SHP77 (cell line): ENCODE data around the gene CARTPT.

ENCODE experiments used
- DNase-seq, 2 experiments: peaks; one replicate each; lab custom pipeline; 2025; lab: John Stamatoyannopoulos, UW

The CARTPT gene

GRCh38 chr5:71737931-71738539 lies 19.0 kb downstream of the CARTPT start:
- no peak for DNase-seq

GRCh38 chr5:71738662-71739361 lies 19.7 kb downstream of the CARTPT start:
- DNase-seq = no peak

DNA sequence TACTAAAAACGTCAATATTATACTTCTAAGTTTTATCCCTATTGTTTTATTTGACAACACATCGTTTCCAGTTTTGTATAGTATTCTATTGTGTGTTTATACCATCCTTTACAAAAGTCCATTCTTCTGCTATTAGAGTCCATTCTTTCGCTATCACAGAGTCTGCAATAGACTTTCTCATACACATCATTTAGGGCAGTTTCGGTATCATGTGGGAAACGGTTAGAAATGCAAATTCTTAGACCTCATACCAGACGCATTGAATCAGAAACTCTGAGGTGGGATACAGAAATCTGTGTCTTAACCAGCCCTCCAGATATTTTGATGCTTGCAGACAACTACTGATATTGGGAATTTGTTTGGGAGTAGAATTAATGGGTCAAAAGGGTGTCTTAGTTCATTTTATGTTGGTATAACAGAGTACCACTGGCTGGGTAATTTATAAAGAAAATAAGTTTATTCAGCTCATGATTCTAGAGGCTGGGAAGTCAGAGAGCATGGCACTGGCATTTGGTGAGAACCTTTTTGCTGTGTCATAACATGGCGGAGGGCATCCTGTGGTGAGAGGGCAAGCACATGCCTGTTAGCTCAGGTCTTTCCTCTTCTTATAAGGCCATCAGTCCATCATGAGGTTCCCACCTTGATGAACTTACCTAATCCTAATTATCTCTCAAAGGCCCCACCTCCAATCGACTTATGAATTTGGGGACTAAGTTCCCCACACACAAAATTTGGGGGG lies 21.1 kb downstream of the CARTPT start:
- DNase-seq = no peak

DNA sequence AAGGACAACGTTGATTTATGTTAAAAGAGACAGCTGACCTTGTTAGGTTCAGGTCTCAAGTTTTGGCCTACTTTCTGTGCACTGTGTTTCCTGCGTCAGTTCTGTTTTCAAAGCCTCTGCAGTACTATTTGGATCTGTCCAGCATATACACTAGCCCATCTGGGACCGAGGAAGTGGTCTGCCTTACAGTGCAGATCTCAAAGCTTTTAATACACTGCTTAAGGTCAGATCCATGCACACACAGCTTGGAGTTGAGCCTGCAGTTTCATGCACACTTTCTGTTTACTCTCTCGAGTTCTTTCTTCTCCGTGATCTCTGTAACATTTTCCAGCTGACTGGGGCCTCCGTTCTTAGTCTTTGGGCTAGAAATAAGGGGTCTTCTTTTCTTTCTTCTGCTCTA lies 24.1 kb downstream of the CARTPT start:
- no peak for DNase-seq

- DNase-seq = no peak
Observed at GRCh38 chr5:71744009-71744790, 25.1 kb downstream of the CARTPT start.

GRCh38 chr5:71747182-71747581 lies 28.1 kb downstream of the CARTPT start:
- DNase-seq = no peak

DNA sequence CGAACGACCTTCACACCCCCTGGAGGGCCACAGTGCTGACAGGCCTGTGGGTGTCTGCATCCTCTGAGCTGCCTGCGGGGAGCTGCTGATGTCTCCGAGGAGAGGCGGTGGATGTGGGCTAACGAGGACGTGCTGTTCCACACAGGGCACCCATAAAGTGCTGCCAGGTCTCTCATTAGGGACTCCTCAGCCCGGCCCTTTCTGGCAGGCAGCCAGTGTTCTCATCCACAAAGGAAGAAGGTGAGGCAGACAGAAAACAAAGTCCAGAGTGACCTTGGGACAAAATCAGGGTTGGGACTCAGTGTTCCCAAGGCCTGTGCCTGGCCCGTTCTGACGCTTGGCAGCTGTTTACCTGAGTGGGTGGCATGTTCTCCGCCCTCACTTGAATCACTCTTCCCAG lies 29.3 kb downstream of the CARTPT start:
- peak; percentile 9 to 29 for DNase-seq

- no peak for DNase-seq
Observed at GRCh38 chr5:71751422-71751821, 32.3 kb downstream of the CARTPT start.

- no peak for DNase-seq
Observed at GRCh38 chr5:71752441-71753190, 33.5 kb downstream of the CARTPT start.

GRCh38 chr5:71757590-71758543 lies 38.8 kb downstream of the CARTPT start:
- DNase-seq = peak; percentile 75 to 78

DNA sequence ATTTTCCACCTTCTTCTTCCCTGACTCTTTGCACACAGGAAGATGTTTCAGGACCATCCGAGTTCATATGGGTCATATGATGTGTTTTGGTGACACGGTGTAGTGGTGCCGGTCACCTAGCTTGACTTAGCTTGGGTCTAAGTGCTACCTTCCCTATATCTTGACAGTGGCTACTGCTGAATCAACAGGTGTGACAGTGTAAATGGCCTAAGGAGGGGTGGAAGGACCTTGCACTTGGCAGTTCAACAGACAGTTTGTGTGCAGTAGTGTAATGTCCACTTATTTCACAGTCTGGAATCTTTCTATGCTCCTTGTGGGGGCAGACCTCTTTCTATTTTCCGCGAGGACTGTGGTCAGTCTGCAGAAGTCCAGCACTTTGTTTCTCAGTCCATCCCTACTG lies 43.8 kb downstream of the CARTPT start:
- no peak for DNase-seq

GRCh38 chr5:71767661-71768060 lies 48.6 kb downstream of the CARTPT start:
- DNase-seq = no peak

DNA sequence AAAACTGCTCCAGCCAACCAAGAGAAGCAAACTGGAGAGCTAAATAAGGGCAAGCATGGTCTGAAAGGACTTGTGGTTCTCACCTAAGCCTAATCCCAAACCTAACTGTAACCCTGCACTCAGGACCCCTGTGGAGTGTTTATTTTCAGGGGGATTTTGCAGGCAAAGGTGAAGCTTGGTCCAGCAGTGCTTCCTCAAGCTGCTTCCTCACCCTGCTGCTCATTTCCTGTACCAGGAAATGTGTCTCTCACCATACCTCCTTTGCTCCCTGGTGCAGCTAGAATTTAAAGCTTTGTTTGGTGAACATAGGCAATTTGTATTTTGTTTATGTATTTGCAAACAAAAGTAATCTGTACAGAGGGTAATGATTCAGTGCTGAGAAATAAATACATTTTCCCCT lies 50.2 kb downstream of the CARTPT start:
- DNase-seq = no peak

DNA sequence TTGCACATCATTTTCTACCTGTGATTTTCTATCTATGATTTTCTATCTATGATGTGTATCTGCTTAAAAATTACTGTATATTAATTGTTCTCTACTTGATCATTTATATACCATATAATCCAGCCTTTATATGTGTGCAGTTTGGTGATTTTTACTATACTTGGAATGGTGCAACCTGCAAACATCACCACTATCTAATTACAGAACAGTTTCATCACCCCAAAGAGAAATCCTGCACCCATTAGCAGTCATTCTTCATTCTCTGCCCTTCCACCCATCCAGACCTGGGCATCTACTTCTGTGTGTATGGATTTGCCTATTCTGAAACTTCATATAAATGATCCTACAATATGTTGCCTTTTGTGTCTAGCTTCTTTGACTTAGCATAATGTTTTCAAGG lies 51.3 kb downstream of the CARTPT start:
- no peak for DNase-seq
